Adipocyte (in vitro differentiated cells): ENCODE data around the gene GPR137C.
"Not testable (repeated sequence)": the region's sequence is repeated elsewhere in the genome, so short reads cannot be mapped to it uniquely, and the experiment has no call there.

Experiments
- DNase-seq: peaks from one replicate; pipeline ENCODE4 v3.0.0-alpha.2; 2015; ENCODE audit warnings: low read depth
- H3K27me3 ChIP-seq: replicated peaks from 2 replicates; pipeline ENCODE4 v1.7.0; 2013; ENCODE audit warnings: mild to moderate bottlenecking, low read length, moderate library complexity; ENCODE audit not compliant: control insufficient read depth, insufficient read depth
- H3K36me3 ChIP-seq: 2 replicates; pipeline ENCODE4 v1.7.0; 2013; ENCODE audit warnings: low read length, mild to moderate bottlenecking, moderate library complexity; ENCODE audit not compliant: control insufficient read depth, insufficient read depth, severe bottlenecking
- H3K4me1 ChIP-seq: 2 replicates; pipeline ENCODE4 v1.7.0; 2013; ENCODE audit warnings: mild to moderate bottlenecking, low read length, moderate library complexity; ENCODE audit not compliant: control insufficient read depth, insufficient read depth
- H3K4me3 ChIP-seq: 2 replicates; pipeline ENCODE4 v1.7.0; 2013; ENCODE audit warnings: mild to moderate bottlenecking, low read length, moderate library complexity
- H3K9ac ChIP-seq: 2 replicates; pipeline ENCODE4 v1.7.0; 2013; ENCODE audit warnings: mild to moderate bottlenecking, low read length, moderate library complexity
- H3K9me3 ChIP-seq: 2 replicates; pipeline ENCODE4 v1.7.0; 2013; ENCODE audit warnings: mild to moderate bottlenecking, low read length, moderate library complexity; ENCODE audit not compliant: control insufficient read depth

The GPR137C gene

DNA sequence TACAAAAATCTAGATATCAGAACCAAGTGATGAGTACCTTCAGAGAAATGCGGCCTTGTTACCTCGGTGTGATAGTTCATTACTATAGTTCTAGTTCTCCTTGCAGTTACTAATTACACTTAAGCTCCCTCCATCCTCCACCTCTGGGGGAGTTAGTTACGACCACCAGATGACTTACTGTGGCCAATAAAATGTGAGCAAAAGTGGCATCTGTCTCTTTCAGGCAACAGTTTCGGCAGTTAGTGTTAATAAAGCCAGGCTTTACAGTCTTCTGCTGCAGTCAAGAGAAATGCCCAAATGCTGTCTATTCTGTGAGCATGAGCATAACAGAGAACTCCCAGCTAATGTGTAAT is 6.3 kb upstream of the GPR137C start:
- no peak overlapping the region for H3K4me3 ChIP-seq
- H3K9ac ChIP-seq: no peak overlapping the region

DNA sequence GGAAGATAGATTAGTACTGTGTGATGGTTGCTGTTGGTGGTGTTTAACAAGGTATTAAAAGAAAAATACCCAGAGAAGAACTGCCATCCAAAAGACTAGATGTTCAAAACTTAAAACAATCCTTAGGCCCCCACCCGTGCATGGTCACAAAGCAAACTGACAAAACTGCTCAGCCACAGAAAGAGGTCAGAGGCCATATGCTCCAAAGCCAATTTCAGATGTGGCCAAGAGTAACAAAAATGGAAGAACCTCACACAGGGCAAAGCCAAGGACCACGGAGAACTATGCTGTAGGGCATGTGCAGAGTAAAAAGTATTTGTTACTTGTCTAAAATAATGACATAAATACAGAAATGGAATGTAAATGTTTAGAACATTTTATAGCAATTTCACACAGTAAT is 5.6 kb upstream of the GPR137C start:
- no peak for DNase-seq
- Histone ChIP-seq H3K27me3 (no peaks in the 10 kb centered on the region), H3K4me3 (no peak overlapping the region), H3K9ac (no peak overlapping the region), H3K36me3 (no peaks in the 10 kb centered on the region), H3K9me3 (no peaks in the 10 kb centered on the region), H3K4me1 (peaks cover 5% of the 10 kb centered on the region)

More for the DNA sequence above, 6.3 kb upstream of the GPR137C start:
- peaks cover 5% of the 10 kb centered on the region for H3K4me1 ChIP-seq
- H3K36me3 ChIP-seq: peaks cover 2% of the 10 kb centered on the region
- H3K9me3 ChIP-seq: no peaks in the 10 kb centered on the region
- no peaks in the 10 kb centered on the region for H3K27me3 ChIP-seq
- no peak for DNase-seq

DNA sequence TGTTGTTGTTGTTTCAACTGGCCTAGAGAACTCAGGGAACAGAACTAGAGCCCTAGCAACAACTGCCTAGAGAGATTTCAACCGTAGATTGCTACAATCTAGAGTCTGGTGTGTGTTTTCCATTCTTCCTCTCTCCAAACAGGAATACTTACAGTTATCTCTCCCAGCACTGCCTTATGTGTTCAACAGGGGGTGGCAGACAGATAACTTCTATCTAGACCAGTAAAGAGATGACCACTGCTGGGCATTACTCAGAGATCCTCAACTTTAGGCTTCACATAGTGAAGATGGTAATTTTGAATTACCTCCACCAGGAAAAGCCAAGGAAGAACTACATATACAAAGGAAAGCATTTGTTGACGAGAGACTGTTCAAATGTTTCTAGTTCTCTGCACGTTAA is 5.1 kb upstream of the GPR137C start:
- peaks cover 5% of the 10 kb centered on the region for H3K4me1 ChIP-seq
- H3K9ac ChIP-seq: no peak overlapping the region
- no peak for DNase-seq
- H3K27me3 ChIP-seq: no peaks in the 10 kb centered on the region
- no peak overlapping the region for H3K4me3 ChIP-seq
- H3K9me3 ChIP-seq: no peaks in the 10 kb centered on the region
- H3K36me3 ChIP-seq: no peaks in the 10 kb centered on the region

DNA sequence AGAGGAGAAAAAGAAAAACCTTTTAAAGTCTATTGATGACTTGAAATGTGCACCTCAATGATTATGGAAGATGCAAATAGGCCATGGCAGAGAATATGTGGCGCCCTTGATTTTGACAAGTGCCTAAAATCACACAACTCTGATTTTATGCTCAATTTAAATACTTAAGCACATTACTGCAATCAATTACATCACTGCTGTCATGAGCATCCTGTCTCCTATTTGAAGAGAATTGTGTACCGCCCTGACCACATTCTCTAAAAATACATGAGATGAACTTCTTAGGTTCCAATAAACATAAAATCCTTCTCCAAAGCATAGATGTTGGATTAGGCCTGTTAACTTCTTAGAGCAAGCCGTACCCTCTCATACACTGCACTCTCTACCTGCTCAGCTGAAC is 2.0 kb upstream of the GPR137C start:
- Histone ChIP-seq H3K9me3 (no peaks in the 10 kb centered on the region), H3K4me3 (no peak overlapping the region), H3K4me1 (peaks cover 13% of the 10 kb centered on the region), H3K36me3 (no peaks in the 10 kb centered on the region), H3K27me3 (no peaks in the 10 kb centered on the region), H3K9ac (no peak overlapping the region)
- DNase-seq: no peak

DNA sequence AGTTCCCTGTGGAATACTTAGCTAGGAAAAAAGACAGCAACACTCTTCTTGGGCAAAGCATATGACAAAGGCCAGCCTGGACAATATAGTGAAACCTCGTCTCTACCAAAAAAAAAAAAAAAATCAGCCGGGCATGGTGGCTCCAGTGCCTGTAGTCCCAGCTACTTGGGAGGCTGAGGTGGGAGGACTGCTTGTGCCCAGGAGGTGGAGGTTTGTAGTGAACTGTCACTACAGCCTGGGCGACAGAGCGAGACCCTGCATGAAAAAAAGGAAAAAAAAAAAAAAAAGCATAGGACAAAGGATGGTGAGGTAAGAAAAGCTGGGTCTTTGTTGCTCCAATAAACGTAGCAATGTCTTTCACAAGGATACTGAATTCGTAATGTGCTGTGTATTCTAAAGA is 1.4 kb upstream of the GPR137C start:
- Histone ChIP-seq H3K27me3 (no peaks in the 10 kb centered on the region), H3K4me3 (peak overlapping the region; percentile 82), H3K9me3 (no peaks in the 10 kb centered on the region), H3K36me3 (no peaks in the 10 kb centered on the region), H3K9ac (peak overlapping the region; percentile 75), H3K4me1 (peaks cover 13% of the 10 kb centered on the region)
- no peak for DNase-seq

DNA sequence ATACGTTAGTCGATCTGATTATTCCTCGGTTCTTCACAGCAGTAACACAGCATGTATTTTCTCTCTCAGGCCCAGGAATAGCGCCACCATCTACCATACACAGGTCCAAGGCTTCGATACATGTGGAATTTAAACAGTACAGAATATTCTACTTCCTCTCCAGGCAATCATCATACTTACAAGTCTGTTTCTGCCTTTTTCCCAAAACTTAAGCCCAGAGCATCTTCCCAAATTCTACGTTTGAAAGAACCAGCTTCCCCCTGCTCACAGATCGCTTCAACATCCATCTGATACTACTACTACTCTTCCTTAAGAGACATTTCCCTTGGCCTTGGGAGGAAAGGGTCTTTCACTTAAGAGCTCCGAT is 957 bp upstream of the GPR137C start:
- peak; percentile 63 for DNase-seq
- Histone ChIP-seq H3K9me3 (no peaks in the 10 kb centered on the region), H3K4me1 (peaks cover 13% of the 10 kb centered on the region), H3K36me3 (no peaks in the 10 kb centered on the region), H3K9ac (peak overlapping the region; percentile 75), H3K4me3 (peak overlapping the region; percentile 82), H3K27me3 (no peaks in the 10 kb centered on the region)

DNA sequence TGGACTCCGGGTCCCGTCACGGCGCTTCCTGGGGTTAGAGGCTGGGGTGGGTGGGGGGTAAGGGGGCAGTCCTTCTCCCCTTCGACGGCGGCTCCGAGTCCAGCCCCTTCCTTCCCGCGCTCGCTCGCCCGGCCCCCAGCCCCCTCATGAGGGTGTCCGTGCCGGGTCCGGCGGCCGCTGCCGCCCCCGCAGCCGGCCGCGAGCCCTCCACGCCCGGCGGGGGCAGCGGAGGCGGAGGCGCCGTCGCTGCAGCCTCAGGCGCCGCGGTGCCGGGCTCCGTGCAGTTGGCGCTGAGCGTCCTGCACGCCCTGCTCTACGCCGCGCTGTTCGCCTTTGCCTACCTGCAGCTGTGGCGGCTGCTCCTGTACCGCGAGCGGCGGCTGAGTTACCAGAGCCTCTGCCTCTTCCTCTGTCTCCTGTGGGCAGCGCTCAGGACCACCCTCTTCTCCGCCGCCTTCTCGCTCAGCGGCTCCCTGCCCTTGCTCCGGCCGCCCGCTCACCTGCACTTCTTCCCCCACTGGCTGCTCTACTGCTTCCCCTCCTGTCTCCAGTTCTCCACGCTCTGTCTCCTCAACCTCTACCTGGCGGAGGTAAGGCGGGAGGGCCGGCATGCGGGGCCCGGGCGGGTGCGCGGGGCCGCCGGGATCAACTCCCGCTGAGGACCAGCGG is 500 bp downstream of the GPR137C start:
- Histone ChIP-seq H3K4me1 (peaks cover 8% of the 10 kb centered on the region), H3K36me3 (no peaks in the 10 kb centered on the region), H3K4me3 (peak overlapping the region; percentile 89), H3K9ac (peak overlapping the region; percentile 72), H3K27me3 (no peaks in the 10 kb centered on the region), H3K9me3 (no peaks in the 10 kb centered on the region)
- DNase-seq: peak; percentile 59

DNA sequence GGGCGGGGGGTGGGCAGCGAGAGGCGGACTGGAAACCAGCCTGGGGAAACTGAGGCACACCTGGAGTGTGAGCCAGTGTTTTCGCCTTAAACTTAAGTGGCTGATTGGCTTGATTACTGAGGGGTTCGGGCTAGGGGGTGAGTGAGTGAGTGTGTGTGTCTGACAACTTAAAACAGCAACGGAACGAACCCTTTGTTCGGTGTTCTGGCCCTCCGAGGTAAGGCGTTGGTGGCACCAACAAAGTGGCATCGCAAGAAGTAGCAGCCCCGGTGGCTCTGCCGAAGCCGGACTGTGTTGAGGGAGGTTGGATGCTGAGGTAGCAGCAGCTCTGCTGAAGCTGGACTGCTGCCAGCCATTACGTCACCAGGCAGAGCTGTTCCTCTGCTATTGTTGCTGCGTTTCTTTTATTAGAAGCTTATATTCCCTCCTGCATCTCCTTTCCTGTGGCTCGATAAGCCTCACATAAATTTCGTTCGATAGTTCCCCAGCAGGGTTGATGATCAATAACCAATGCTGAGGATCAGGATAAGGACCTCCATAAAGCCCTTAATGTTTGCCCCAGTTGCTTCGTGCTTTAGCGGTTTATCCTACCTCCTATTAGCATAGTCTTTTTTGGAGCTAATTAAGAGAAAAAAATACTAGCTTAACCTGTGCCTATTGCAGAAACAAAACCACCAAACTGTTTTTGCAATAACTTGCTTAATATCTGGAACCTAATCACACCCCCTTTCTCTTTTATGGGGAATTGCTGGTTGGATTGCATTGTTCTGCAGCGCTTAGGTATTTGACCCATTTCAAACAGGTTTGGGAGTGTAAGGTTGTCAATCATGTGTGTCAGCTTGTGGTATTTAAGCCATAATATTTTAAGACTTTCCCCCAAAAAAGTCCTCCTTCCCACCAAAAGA is 1.3 kb downstream of the GPR137C start:
- DNase-seq: peak; percentile 81
- Histone ChIP-seq H3K4me3 (peak overlapping the region; percentile 89), H3K27me3 (no peaks in the 10 kb centered on the region), H3K9ac (peak overlapping the region; percentile 72), H3K36me3 (no peaks in the 10 kb centered on the region), H3K4me1 (peaks cover 8% of the 10 kb centered on the region), H3K9me3 (peaks cover 6% of the 10 kb centered on the region)

DNA sequence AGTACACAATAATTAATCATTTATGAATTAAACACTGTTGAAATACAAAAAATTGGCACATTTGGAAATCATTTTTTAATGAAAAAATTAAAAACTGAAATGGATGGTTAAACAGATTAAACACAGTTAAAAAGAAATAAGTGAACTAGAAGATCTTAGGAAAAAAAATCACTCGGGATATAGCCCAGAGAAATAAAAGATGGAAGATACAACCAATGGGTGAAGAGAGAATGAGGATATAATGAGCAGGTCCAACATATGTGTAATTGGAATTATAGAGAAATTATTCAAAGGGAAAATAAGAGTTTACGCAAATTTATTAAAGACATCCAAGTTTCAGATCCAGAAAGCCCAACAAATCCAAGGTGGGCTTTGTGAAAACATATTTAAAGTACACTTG is 6.1 kb downstream of the GPR137C start:
- no peaks in the 10 kb centered on the region for H3K27me3 ChIP-seq
- H3K4me1 ChIP-seq: peaks cover 6% of the 10 kb centered on the region
- H3K4me3 ChIP-seq: no peak overlapping the region
- no peaks in the 10 kb centered on the region for H3K36me3 ChIP-seq
- H3K9me3 ChIP-seq: peaks cover 6% of the 10 kb centered on the region
- no peak overlapping the region for H3K9ac ChIP-seq
- DNase-seq: no peak

DNA sequence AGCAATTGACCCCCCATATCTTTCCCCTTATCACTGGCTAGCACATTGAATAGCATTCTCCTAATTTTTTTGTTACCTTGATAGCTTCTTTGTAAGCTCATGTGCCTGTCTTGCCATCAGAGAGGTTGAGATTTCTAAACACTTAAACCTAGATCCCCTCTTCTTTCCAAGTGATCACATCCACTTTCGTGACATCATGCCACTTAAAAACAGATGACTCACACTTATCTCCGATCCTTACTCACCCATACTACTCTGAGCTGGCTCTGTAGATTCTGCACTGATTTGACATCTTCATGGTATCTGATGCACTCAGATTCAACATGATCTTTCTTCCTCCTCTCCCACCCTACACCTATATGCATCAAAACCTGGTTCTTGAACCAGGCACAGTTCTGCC is 10.5 kb downstream of the GPR137C start:
- DNase-seq: peak; percentile 17
- Histone ChIP-seq H3K4me1 (no peaks in the 10 kb centered on the region), H3K36me3 (no peaks in the 10 kb centered on the region), H3K4me3 (no peak overlapping the region), H3K9ac (no peak overlapping the region), H3K9me3 (peaks cover 6% of the 10 kb centered on the region), H3K27me3 (no peaks in the 10 kb centered on the region)

DNA sequence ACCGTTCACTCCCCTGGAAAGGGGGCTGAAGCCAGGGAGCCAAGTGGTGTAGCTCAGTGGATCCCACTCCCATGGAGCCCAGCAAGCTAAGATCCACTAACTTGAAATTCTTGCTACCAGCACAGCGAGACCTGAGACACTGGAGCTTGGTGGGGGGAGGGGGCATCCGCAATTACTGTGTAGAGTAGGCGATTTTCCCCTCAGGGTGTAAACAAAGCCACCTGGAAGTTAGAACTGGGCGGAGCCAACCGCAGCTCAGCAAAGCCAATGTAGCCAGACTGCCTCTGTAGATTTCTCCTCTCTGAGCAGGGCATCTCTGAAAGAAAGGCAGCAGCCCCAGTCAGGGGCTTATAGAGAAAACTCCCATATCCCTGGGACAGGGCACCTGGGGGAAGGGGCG is 15.8 kb downstream of the GPR137C start:
- H3K36me3 ChIP-seq, DNase-seq, H3K4me1 ChIP-seq, H3K27me3 ChIP-seq, H3K4me3 ChIP-seq, H3K9ac ChIP-seq: not testable (repeated sequence)
- peaks cover 16% of the 10 kb centered on the region for H3K9me3 ChIP-seq
